ENCODE measurements around the gene FBLN2. TPM values are rescaled to one million over a fixed set of nuclear protein-coding genes. Genes with fewer than 3 reads are reported as not detected.

FBLN2 gene
- total RNA-seq, 1 donor from 2014 or later: 9.4 TPM

GRCh38 chr3:13567684-13568514 lies 19.0 kb downstream of the FBLN2 start:
- no peak for DNase-seq (ENCODE audit: low read depth)

- no peak for DNase-seq (ENCODE audit: low read depth)
Observed at GRCh38 chr3:13568515-13569028, 19.6 kb downstream of the FBLN2 start.

GRCh38 chr3:13569201-13569600 lies 20.3 kb downstream of the FBLN2 start:
- DNase-seq (ENCODE audit: low read depth): no peak

GRCh38 chr3:13569641-13570390 lies 20.9 kb downstream of the FBLN2 start:
- no peak for DNase-seq (ENCODE audit: low read depth)

GRCh38 chr3:13570391-13571194 lies 21.7 kb downstream of the FBLN2 start:
- DNase-seq (ENCODE audit: low read depth): no peak

- no peak for DNase-seq (ENCODE audit: low read depth)
Observed at GRCh38 chr3:13571264-13571663, 22.3 kb downstream of the FBLN2 start.

- no peak for DNase-seq (ENCODE audit: low read depth)
Observed at GRCh38 chr3:13571831-13572750, 23.2 kb downstream of the FBLN2 start.

- DNase-seq (ENCODE audit: low read depth): no peak
Observed at GRCh38 chr3:13572926-13573623, 24.1 kb downstream of the FBLN2 start.

GRCh38 chr3:13574083-13574797 lies 25.3 kb downstream of the FBLN2 start:
- no peak for DNase-seq (ENCODE audit: low read depth)

GRCh38 chr3:13574798-13575451 lies 26.0 kb downstream of the FBLN2 start:
- no peak for DNase-seq (ENCODE audit: low read depth)

GRCh38 chr3:13575459-13576061 lies 26.6 kb downstream of the FBLN2 start:
- no peak for DNase-seq (ENCODE audit: low read depth)

- DNase-seq (ENCODE audit: low read depth): no peak
Observed at GRCh38 chr3:13577181-13578121, 28.5 kb downstream of the FBLN2 start.

GRCh38 chr3:13578251-13578650 lies 29.3 kb downstream of the FBLN2 start:
- no peak for DNase-seq (ENCODE audit: low read depth)

- peak; percentile 51 for DNase-seq (ENCODE audit: low read depth)
Observed at GRCh38 chr3:13579063-13579462, 30.1 kb downstream of the FBLN2 start.

GRCh38 chr3:13580256-13581023 lies 31.5 kb downstream of the FBLN2 start:
- peak; percentile 12 for DNase-seq (ENCODE audit: low read depth)

GRCh38 chr3:13581485-13582365 lies 32.8 kb downstream of the FBLN2 start:
- no peak for DNase-seq (ENCODE audit: low read depth)

Measured in renal cortical epithelial cell (primary cell).